GF-D8 (cell line): Measurements from ENCODE around the gene CCL18.
"Not testable (repeated sequence)": the region's sequence is repeated elsewhere in the genome, so short reads cannot be mapped to it uniquely, and the experiment has no call there.

Source experiments
- DNase-seq: peaks from one replicate; lab custom pipeline; 2025; lab: John Stamatoyannopoulos, UW

The CCL18 gene

GRCh38 chr17:36104701-36105181 is 40.7 kb downstream of the CCL18 start:
- DNase-seq, result no peak

GRCh38 chr17:36105781-36106492 is 41.9 kb downstream of the CCL18 start:
- DNase-seq, result no peak

GRCh38 chr17:36106493-36106835 is 42.4 kb downstream of the CCL18 start:
- DNase-seq, result no peak

- no peak for DNase-seq
Observed at GRCh38 chr17:36107660-36108059, 43.6 kb downstream of the CCL18 start.

GRCh38 chr17:36108265-36108664 is 44.2 kb downstream of the CCL18 start:
- not testable (repeated sequence) for DNase-seq

- DNase-seq, result no peak
Observed at GRCh38 chr17:36111068-36111490, 47.0 kb downstream of the CCL18 start.

- DNase-seq, result no peak
Observed at GRCh38 chr17:36112572-36112971, 48.5 kb downstream of the CCL18 start.

- DNase-seq, result not testable (repeated sequence)
Observed at GRCh38 chr17:36113131-36113530, 49.1 kb downstream of the CCL18 start.

GRCh38 chr17:36114971-36115648 is 51.0 kb downstream of the CCL18 start:
- DNase-seq, result not testable (repeated sequence)

- not testable (repeated sequence) for DNase-seq
Observed at GRCh38 chr17:36115649-36115977, 51.5 kb downstream of the CCL18 start.

- DNase-seq, result no peak
Observed at GRCh38 chr17:36117505-36118382, 53.7 kb downstream of the CCL18 start.

GRCh38 chr17:36118477-36119353 is 54.6 kb downstream of the CCL18 start:
- no peak for DNase-seq

- no peak for DNase-seq
Observed at GRCh38 chr17:36120221-36120620, 56.1 kb downstream of the CCL18 start.

- DNase-seq, result not testable (repeated sequence)
Observed at GRCh38 chr17:36121099-36121498, 57.0 kb downstream of the CCL18 start.
